GM12864 (cell line): Measurements from ENCODE around the gene OXT.
A peak's percentile ranks its signal among the peaks of the same experiment; 100 is the strongest.
"Not testable (repeated sequence)": the region's sequence is repeated elsewhere in the genome, so short reads cannot be mapped to it uniquely, and the experiment has no call there.

Experiments used
- DNase-seq: peaks from one replicate; pipeline ENCODE4 v3.0.0-alpha.2; 2011; ENCODE audit warnings: low read depth
- H3K4me3 ChIP-seq: 2 replicates; pipeline ENCODE4 v1.5.1; 2011; ENCODE audit warnings: mild to moderate bottlenecking, low read depth, low read length, control low read depth
- TF ChIP-seq, protein P1 (sequence below): IDR thresholded peaks from 2 replicates; pipeline ENCODE4 v1.5.1; 2011; ENCODE audit warnings: low read depth, mild to moderate bottlenecking, moderate library complexity, low read length, control low read depth, inconsistent platforms; ENCODE audit errors: missing control alignments

OXT gene

GRCh38 chr20:3071610-3072529, at the start of gene OXT:
Gene OXT (plus strand): TSS chr20:3071620. CDS start chr20:3071656, 36 bp downstream.
- TF ChIP-seq, protein P1, sequence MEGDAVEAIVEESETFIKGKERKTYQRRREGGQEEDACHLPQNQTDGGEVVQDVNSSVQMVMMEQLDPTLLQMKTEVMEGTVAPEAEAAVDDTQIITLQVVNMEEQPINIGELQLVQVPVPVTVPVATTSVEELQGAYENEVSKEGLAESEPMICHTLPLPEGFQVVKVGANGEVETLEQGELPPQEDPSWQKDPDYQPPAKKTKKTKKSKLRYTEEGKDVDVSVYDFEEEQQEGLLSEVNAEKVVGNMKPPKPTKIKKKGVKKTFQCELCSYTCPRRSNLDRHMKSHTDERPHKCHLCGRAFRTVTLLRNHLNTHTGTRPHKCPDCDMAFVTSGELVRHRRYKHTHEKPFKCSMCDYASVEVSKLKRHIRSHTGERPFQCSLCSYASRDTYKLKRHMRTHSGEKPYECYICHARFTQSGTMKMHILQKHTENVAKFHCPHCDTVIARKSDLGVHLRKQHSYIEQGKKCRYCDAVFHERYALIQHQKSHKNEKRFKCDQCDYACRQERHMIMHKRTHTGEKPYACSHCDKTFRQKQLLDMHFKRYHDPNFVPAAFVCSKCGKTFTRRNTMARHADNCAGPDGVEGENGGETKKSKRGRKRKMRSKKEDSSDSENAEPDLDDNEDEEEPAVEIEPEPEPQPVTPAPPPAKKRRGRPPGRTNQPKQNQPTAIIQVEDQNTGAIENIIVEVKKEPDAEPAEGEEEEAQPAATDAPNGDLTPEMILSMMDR: no peak
- no peak for DNase-seq
- H3K4me3 ChIP-seq: peak within 1 kb of the TSS; percentile 23; the same call in 1 of the 2 replicates

DNA sequence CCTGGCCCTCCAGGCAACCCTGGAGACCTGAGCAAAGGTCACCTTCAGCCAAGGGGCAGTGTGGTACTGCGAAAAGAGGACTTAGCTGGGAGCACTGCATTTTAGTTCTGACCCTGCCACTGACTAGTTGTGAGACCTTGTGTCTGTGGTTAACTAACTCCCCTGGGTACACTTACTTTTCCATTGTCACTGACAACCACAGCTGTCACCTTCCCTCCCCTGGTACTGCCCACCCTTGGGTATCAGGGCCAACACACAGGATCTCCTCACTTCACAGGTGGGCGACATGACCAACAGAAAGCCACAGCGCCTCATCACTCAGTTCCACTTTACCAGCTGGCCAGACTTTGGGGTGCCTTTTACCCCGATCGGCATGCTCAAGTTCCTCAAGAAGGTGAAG, 49.6 kb upstream of the OXT start:
- TF ChIP-seq, protein P1: no peak
- no peak for DNase-seq
- no peak overlapping the region for H3K4me3 ChIP-seq

DNA sequence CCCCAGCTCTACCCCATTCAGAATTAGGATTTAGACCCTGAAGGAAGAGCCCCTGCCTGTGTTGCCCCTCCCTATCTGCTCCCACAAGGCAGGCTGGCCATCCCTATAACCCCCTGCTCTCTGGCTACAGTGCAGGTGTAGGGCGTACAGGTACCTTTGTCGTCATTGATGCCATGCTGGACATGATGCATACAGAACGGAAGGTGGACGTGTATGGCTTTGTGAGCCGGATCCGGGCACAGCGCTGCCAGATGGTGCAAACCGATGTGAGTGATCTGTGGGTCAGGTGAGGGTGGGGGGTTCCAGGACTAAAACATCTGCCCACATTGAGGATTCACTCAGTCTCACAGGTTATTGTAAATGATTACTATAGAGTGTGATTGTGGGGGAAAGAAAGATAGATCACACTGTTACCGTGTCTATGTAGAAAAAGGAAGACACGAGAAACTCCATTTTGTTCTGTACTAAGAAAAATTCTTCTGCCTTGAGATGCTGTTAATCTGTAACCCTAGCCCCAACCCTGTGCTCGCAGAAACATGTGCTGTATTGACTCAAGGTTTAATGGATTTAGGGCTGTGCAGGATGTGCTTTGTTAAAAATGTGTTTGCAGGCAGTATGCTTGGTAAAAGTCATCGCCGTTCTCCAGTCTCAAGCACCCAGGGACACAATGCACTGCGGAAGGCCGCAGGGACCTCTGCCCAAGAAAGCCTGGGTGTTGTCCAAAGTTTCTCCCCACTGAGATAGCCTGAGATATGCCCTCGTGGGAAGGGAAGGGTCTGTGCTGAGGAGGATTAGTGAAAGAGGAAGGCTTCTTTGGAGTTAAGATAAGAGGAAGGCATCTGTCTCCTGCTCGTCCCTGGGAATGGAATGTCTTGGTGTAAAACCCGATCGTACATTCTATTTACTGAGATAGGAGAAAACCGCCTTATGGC, 48.6 kb upstream of the OXT start:
- not testable (repeated sequence) for DNase-seq

GRCh38 chr20:3027987-3028386, 43.4 kb upstream of the OXT start:
- no peak for DNase-seq
- TF ChIP-seq, protein P1: no peak
- no peak overlapping the region for H3K4me3 ChIP-seq

More for the DNA sequence above, 48.6 kb upstream of the OXT start:
- not testable (repeated sequence) for H3K4me3 ChIP-seq

- TF ChIP-seq, protein P1: no peak
- H3K4me3 ChIP-seq: no peak overlapping the region
- no peak for DNase-seq
These were observed 39.8 kb upstream of the OXT start for GRCh38 chr20:3031524-3032147.

- DNase-seq: no peak
- no peak overlapping the region for H3K4me3 ChIP-seq
- TF ChIP-seq, protein P1: no peak
These were observed 38.8 kb upstream of the OXT start for GRCh38 chr20:3032624-3033023.

DNA sequence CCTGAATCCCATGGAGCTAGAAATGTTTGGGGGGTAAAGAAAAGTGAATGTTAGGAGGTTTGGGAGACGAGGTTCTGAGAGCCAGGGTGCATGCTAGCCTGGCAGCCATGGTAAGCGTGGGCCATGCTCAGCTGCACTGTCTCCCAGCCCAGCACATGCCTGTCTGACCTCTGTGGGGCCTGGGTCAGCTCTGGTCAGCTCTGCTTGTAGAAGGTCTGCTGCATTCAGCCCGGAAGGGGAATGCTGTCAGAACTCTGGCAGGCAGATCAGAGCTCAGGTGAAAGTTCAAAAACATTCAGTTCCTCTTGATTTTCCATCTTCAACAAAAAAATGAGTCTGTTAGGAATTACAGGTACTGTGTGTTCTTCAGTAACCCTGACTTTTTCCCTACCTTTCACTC, 33.8 kb upstream of the OXT start:
- DNase-seq: no peak
- no peak overlapping the region for H3K4me3 ChIP-seq
- TF ChIP-seq, protein P1: no peak
